ENCODE data around the gene CIPC.

DNA sequence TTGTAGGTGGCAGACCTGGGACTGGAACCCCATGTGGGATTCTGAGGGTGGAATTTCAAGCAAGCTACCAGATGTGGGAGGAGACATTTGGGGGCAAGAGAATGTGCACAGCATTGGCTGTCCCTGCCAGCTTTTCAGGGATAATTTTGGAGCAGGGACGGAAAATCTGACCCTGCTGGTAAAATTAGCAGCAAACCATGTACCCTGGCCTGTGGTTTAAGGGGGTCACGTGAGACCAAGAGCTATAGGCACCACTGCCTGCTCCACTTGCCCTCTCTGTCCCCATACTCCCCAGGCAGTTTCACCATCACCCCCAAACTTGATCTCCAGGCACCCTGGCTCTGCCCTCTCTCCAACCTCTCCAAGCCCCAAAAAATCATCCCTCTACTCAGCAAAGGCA lies 57.0 kb downstream of the CIPC start:
- TF ChIP-seq, protein P1, sequence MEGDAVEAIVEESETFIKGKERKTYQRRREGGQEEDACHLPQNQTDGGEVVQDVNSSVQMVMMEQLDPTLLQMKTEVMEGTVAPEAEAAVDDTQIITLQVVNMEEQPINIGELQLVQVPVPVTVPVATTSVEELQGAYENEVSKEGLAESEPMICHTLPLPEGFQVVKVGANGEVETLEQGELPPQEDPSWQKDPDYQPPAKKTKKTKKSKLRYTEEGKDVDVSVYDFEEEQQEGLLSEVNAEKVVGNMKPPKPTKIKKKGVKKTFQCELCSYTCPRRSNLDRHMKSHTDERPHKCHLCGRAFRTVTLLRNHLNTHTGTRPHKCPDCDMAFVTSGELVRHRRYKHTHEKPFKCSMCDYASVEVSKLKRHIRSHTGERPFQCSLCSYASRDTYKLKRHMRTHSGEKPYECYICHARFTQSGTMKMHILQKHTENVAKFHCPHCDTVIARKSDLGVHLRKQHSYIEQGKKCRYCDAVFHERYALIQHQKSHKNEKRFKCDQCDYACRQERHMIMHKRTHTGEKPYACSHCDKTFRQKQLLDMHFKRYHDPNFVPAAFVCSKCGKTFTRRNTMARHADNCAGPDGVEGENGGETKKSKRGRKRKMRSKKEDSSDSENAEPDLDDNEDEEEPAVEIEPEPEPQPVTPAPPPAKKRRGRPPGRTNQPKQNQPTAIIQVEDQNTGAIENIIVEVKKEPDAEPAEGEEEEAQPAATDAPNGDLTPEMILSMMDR (IDR thresholded peaks at IDR 0.05) = no peak
- TF ChIP-seq EZH2 (IDR thresholded peaks at IDR 0.05; ENCODE audit: borderline replicate concordance, insufficient read depth, low read depth, low read length, poor library complexity, severe bottlenecking) = no peak

Data from B cell (primary cell).